ENCODE measurements around the gene A2M.

- no peak for TF ChIP-seq CTCF (IDR thresholded peaks at IDR 0.05)
- TF ChIP-seq EP300 (IDR thresholded peaks at IDR 0.05): no peak
- no peak for TF ChIP-seq POLR2AphosphoS5 (IDR thresholded peaks at IDR 0.05)
- TF ChIP-seq POLR2A (IDR thresholded peaks at IDR 0.05): no peak
Measured at GRCh38 chr12:9034095-9034494, 81.6 kb downstream of the A2M start.

Data from upper lobe of left lung (tissue), 4 donors.